ENCODE data around the gene PCDHGC4.

The PCDHGC4 gene

GRCh38 chr5:141532726-141533125, 47.9 kb downstream of the PCDHGC4 start:
- DNase-seq = no peak

DNA sequence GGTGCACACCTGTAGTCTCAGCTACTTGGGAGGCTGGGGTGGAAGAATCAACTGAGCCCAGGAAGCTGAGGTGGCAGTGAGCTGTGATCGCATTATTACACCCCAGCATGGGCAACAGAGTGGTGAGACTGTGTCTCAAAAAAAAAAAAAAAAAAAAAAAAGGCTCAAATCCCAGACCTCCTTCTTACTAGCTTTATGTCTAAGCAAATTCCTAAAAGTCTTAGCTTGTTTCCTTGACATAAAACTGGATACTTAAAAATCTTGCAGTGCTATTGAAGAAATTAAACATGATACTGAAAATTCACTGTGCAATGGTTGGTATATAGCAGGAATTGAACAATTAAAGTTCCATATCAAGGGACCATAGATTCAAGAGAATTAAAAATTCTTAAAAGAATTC, 49.1 kb downstream of the PCDHGC4 start:
- DNase-seq = no peak

DNA sequence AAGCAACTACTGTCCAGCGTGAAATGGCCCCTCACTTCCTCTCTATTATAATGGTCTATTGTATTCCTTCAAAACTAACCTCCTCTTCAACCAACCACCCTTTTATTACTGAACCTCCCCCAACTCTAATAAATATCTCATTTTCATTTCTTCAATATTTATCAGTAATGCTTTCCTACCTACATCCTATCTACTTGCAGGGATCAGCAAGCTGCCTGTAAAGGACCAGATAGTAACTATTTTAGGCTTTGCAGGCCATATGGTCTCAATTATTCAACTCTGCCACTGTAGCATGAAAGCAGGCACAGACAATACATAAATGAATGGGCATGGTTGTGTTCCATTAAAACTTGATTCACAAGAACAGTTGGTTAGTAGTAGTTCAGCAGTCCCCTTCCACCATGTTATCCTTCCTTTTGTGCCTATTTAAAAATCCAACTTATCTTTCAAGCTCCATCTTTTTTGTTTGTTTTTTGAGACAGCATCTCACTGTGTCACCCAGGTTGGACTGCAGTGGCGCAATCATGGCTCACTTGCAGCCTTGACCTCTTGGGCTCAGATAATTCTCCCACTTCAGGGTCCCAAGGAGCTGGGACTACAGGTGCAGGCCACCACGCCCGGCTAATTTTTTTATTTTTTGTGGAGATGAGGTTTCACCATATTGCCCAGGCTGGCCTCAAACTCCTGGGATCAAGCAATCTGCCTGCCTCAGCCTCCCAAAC, 49.8 kb downstream of the PCDHGC4 start:
- no peak for DNase-seq

Data from T1000 (cell line).